Thyroid gland (tissue), 4 donors: Measurements from ENCODE around the gene SPAG7.
A peak's percentile ranks its signal among the peaks of the same experiment; 100 is the strongest.

Experiments used
- CTCF ChIP-seq, 6 experiments: fragments of 200-600 bp in 3 of 6; fragments of 450-650 bp in 3 of 6; sonication (generic) in 3 of 6; IDR thresholded peaks; one replicate each; pipeline ENCODE4 v1.5.1; 2016 to 2019; ENCODE audit warnings: antibody characterized with exemption in 6 of 6, mild to moderate bottlenecking in 2 of 6, inconsistent platforms in 1 of 6, moderate library complexity in 1 of 6
- POLR2A ChIP-seq, 2 donors: fragments of 450-650 bp; IDR thresholded peaks; one replicate each; pipeline ENCODE4 v1.6.1; 2017; ENCODE audit warnings: antibody characterized with exemption in 2 of 2, mild to moderate bottlenecking in 2 of 2, moderate library complexity in 1 of 2

GRCh38 chr17:4980644-4981216 is 13.1 kb upstream of the SPAG7 start:
- TF ChIP-seq CTCF (IDR thresholded peaks at IDR 0.05) (peak; percentile 53 to 86 (median 72)), POLR2A (IDR thresholded peaks at IDR 0.05) (no peak)
